Measurements from ENCODE around the gene BPHL. TPM values are rescaled to one million over a fixed set of nuclear protein-coding genes. Genes with fewer than 3 reads are reported as not detected.
"Not testable (repeated sequence)": the region's sequence is repeated elsewhere in the genome, so short reads cannot be mapped to it uniquely, and the experiment has no call there.

The BPHL gene
- total and polyA plus RNA-seq, 5 experiments from 2014 or later: 7.3 to 15.7 (median 11.3) TPM

GRCh38 chr6:3162565-3163247 is 44.2 kb downstream of the BPHL start:
- peak overlapping the region in 9 of 10 donors; percentile 44 to 94 (median 92) for H3K27ac Mint-ChIP-seq
- H3K27me3 Mint-ChIP-seq: peaks cover 0 to 5% (median 0%) of the 10 kb centered on the region in 5 donors
- POLR2A ChIA-PET: interaction anchor here (0.5 to 1.1 kb wide), 6 partner anchors 37 to 882 kb away, joined by 3 to 4 read pairs (median 3); partner anchors contain the start of gene PSMG4
- ATAC-seq (peak; percentile 63 to 66), DNase-seq (peak; percentile 37 to 76 (median 62))
- peaks cover 18 to 45% (median 43%) of the 10 kb centered on the region in 4 donors for H3K4me1 Mint-ChIP-seq
- H3K9me3 Mint-ChIP-seq: peaks cover 0 to 2% (median 0%) of the 10 kb centered on the region in 9 donors
- peak overlapping the region; percentile 74 to 92 (median 87) for H3K4me3 Mint-ChIP-seq
- no peaks in the 10 kb centered on the region for H3K36me3 Mint-ChIP-seq

GRCh38 chr6:3163248-3163594 is 44.7 kb downstream of the BPHL start:
- H3K36me3 Mint-ChIP-seq: no peaks in the 10 kb centered on the region
- H3K27me3 Mint-ChIP-seq: peaks cover 0 to 5% (median 0%) of the 10 kb centered on the region in 5 donors
- H3K4me1 Mint-ChIP-seq: peaks cover 18 to 42% (median 40%) of the 10 kb centered on the region in 4 donors
- H3K27ac Mint-ChIP-seq: peak overlapping the region in 9 of 10 donors; percentile 44 to 88 (median 82)
- peaks cover 0 to under 1% (median 0%) of the 10 kb centered on the region in 9 donors for H3K9me3 Mint-ChIP-seq
- DNase-seq (no peak), ATAC-seq (no peak)
- H3K4me3 Mint-ChIP-seq: peak overlapping the region; percentile 74 to 92 (median 87)
- POLR2A ChIA-PET: interaction anchor here (0.6 to 1.1 kb wide), 3 partner anchors 37 to 130 kb away, joined by 3 to 4 read pairs (median 3); no protein-coding TSS in a partner anchor

- Mint-ChIP-seq H3K4me1 (peaks cover 18 to 38% (median 34%) of the 10 kb centered on the region in 4 donors), H3K27me3 (peaks cover 0 to 5% (median 0%) of the 10 kb centered on the region in 5 donors), H3K4me3 (peak overlapping the region in 3 of 10 donors; percentile 17 to 39 (median 28)), H3K36me3 (no peaks in the 10 kb centered on the region), H3K9me3 (no peaks in the 10 kb centered on the region), H3K27ac (peak overlapping the region in 2 of 10 donors; percentile 6 to 15)
- no peak for DNase-seq
- POLR2A ChIA-PET: no interaction called here
- ATAC-seq: no peak
These were observed 45.9 kb downstream of the BPHL start for GRCh38 chr6:3164388-3164787.

GRCh38 chr6:3165631-3166534 is 47.4 kb downstream of the BPHL start:
- peaks cover 0 to 5% (median 0%) of the 10 kb centered on the region in 5 donors for H3K27me3 Mint-ChIP-seq
- H3K36me3 Mint-ChIP-seq: no peaks in the 10 kb centered on the region
- H3K27ac Mint-ChIP-seq: peak overlapping the region in 2 of 10 donors; percentile 41 to 51
- peak overlapping the region in 1 of 10 donors; percentile 30 for H3K4me3 Mint-ChIP-seq
- no peak for DNase-seq
- peaks cover 10 to 24% (median 20%) of the 10 kb centered on the region in 4 donors for H3K4me1 Mint-ChIP-seq
- no peaks in the 10 kb centered on the region for H3K9me3 Mint-ChIP-seq
- ATAC-seq: no peak
- POLR2A ChIA-PET: interaction anchor here (0.6 to 1.4 kb wide), 2 partner anchors 20 to 47 kb away, joined by 3 read pairs; partner anchors contain the start of gene BPHL

- H3K4me3 Mint-ChIP-seq, H3K36me3 Mint-ChIP-seq, DNase-seq, H3K27me3 Mint-ChIP-seq, ATAC-seq, H3K9me3 Mint-ChIP-seq: not testable (repeated sequence)
- POLR2A ChIA-PET: interaction anchor here (1.4 kb wide), 1 partner anchor 48 kb away, joined by 3 read pairs; the partner anchor contains the start of gene BPHL
- peak overlapping the region in 2 of 10 donors; percentile 51 to 69 for H3K27ac Mint-ChIP-seq
- peaks cover 8 to 19% (median 15%) of the 10 kb centered on the region in 4 donors for H3K4me1 Mint-ChIP-seq
These were observed 48.2 kb downstream of the BPHL start for GRCh38 chr6:3166535-3167225.

- H3K36me3 Mint-ChIP-seq, ATAC-seq, H3K27ac Mint-ChIP-seq, DNase-seq, H3K27me3 Mint-ChIP-seq, H3K4me1 Mint-ChIP-seq, POLR2A ChIA-PET, H3K4me3 Mint-ChIP-seq, H3K9me3 Mint-ChIP-seq: not testable (repeated sequence)
These were observed 49.5 kb downstream of the BPHL start for GRCh38 chr6:3168046-3168445.

- DNase-seq, ATAC-seq, H3K4me3 Mint-ChIP-seq, H3K4me1 Mint-ChIP-seq, H3K36me3 Mint-ChIP-seq, H3K9me3 Mint-ChIP-seq, H3K27ac Mint-ChIP-seq, POLR2A ChIA-PET, H3K27me3 Mint-ChIP-seq: not testable (repeated sequence)
These were observed 52.2 kb downstream of the BPHL start for GRCh38 chr6:3170676-3171075.

- H3K27me3 Mint-ChIP-seq, H3K9me3 Mint-ChIP-seq, POLR2A ChIA-PET, H3K4me1 Mint-ChIP-seq, H3K4me3 Mint-ChIP-seq, ATAC-seq, H3K36me3 Mint-ChIP-seq, DNase-seq: not testable (repeated sequence)
- peak overlapping the region in 1 of 10 donors; percentile 1 for H3K27ac Mint-ChIP-seq
These were observed 53.0 kb downstream of the BPHL start for GRCh38 chr6:3171313-3172175.

GRCh38 chr6:3172789-3173188 is 54.3 kb downstream of the BPHL start:
- POLR2A ChIA-PET, H3K27me3 Mint-ChIP-seq, H3K9me3 Mint-ChIP-seq, H3K27ac Mint-ChIP-seq, DNase-seq, H3K4me3 Mint-ChIP-seq, ATAC-seq, H3K36me3 Mint-ChIP-seq, H3K4me1 Mint-ChIP-seq: not testable (repeated sequence)

GRCh38 chr6:3173636-3174089 is 55.2 kb downstream of the BPHL start:
- H3K9me3 Mint-ChIP-seq, H3K4me1 Mint-ChIP-seq, H3K27me3 Mint-ChIP-seq, H3K27ac Mint-ChIP-seq, ATAC-seq, POLR2A ChIA-PET, H3K4me3 Mint-ChIP-seq, H3K36me3 Mint-ChIP-seq, DNase-seq: not testable (repeated sequence)

- DNase-seq (no peak), ATAC-seq (no peak)
- no peaks in the 10 kb centered on the region for H3K9me3 Mint-ChIP-seq
- H3K4me1 Mint-ChIP-seq: peaks cover 1 to 6% (median 2%) of the 10 kb centered on the region in 4 donors
- H3K27ac Mint-ChIP-seq: no peak overlapping the region
- H3K4me3 Mint-ChIP-seq: no peak overlapping the region
- H3K27me3 Mint-ChIP-seq: peaks cover 0 to 10% (median 4%) of the 10 kb centered on the region in 5 donors
- H3K36me3 Mint-ChIP-seq: no peaks in the 10 kb centered on the region
- POLR2A ChIA-PET: no interaction called here
These were observed 57.3 kb downstream of the BPHL start for GRCh38 chr6:3175715-3176402.

All from naive thymus-derived CD8-positive, alpha-beta T cell (primary cell).